Measurements from ENCODE around the gene ABO.
"Not testable (repeated sequence)": the region's sequence is repeated elsewhere in the genome, so short reads cannot be mapped to it uniquely, and the experiment has no call there.

The ABO gene

GRCh38 chr9:133275105-133276000, at the start of gene ABO:
ABO (minus strand) TSS chr9:133275201.
- DNase-seq: peak; percentile 37

DNA sequence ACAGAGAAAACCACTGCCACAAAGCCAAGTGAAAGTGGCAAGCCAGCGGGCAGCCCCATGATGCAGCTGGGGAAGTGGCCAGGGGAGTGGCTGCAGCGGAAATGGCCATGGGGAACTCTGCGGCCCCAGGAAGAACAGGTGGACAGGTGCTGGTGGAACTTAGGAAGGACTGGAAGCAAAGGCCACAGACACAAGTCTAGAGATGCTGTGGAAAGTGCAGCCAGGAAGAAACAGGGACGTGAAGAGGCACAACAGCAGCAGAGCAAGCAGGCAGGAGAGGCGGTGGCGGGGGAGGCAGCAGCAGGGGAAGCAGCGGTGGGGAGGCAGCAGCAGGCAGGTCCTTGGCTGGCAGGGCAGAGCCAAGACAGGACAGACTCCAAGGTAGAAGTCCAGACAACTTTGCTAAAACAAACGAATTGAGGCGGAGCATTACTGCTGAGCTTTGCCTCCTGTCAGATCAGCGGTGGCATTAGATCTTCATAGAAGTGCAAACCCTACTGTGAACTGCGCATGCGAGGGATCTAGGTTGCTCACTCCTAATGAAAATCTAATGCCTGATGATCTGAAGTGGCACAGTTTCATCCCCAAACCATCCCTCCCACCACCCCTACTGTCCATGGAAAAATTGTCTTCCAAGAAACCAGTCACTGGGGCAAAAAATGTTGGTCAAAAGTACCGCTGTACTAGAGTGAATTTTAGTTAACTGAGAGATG, 49.1 kb upstream of the ABO start:
- no peak for DNase-seq

- DNase-seq: no peak
Measured at GRCh38 chr9:133323211-133323610, 48.2 kb upstream of the ABO start.

- no peak for DNase-seq
Measured at GRCh38 chr9:133322701-133323100, 47.7 kb upstream of the ABO start.

GRCh38 chr9:133321411-133321935, 46.5 kb upstream of the ABO start:
- DNase-seq: no peak

DNA sequence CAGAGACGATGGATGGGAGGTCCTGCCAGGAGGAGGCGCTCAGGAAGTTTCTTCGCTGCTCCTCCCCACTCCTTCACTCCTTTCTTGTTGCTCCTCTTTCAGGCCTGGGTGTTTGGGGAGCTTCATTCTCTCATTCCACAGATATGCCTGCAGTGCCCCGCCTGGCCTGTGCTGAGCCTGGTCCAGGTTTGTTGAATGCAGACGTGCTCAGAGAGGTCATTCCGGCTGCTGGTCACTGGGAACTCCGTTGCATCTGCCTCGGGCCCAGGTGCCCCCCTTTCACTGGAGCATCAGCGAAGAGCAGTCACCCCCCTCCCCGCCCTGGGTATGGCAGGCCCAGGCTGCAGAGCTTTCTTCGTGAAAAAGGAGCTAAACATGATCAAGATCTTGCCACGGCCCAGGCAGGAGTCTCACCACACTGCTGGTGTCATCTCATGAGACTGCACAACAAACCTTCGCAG, 45.5 kb upstream of the ABO start:
- no peak for DNase-seq

DNA sequence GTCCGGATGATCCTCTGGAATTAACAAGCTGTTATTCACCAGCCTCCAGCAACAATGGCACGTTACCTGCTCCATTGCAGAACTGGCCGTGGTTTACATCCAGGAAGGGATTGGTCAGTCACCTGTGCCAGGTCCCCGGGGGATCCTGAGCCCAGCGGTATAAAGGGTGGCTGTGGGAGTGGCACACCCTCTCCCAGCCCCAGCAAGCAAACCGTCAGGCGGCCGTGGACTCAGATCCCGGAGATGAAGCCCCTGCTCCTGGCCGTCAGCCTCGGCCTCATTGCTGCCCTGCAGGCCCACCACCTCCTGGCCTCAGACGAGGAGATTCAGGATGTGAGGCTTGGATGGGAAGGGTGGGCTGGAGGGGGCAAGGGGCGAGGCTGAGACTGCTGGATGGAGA, 42.5 kb upstream of the ABO start:
- DNase-seq: not testable (repeated sequence)

- DNase-seq: no peak
Measured at GRCh38 chr9:133315997-133316396, 41.0 kb upstream of the ABO start.

- no peak for DNase-seq
Measured at GRCh38 chr9:133309608-133310007, 34.6 kb upstream of the ABO start.

GRCh38 chr9:133307301-133307700, 32.3 kb upstream of the ABO start:
- DNase-seq: no peak

DNA sequence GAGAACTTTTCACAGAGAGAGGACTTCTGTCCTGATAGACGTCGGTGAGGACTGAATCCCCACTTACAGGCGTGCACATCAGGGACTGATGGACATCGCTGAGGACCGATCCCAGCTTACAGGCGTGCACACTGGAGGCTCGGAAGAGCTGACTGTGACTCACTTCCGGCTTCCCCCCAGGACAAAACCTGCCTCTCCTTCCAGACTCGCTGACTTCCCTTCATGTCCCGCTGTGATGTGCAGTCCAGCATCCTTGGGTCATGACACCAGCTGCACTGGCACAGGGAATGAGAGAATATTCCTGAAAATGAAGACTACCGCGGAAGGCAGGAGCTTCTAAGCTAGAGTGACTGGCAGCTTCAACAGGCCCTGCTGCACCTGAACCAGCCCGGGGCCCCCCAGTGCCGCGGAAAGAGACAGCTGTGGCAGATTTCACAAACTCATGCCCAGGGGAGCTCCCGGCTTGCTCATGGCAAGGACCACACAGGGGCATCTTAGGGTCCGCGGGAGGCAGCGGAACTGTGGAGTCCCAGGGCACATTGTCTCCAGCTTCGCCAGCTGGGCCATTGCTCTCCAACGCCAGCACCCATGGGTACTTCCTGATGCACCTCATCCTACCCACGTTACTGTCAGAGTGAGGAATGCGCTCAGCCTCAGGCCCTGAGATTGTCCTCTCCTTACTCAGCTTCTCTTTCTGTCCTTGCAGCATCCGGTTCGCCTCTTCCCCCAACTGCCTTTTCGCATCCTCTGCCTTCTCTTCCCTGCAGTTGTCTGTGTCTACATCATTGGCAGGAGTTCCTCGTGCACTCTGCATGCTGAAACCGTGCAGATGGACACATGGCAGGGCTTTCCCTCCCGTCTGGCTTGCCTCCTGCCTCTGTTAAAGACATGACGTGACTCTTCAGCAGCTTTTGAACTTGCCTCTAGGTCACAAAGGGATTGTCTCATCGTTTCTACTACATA, 31.5 kb upstream of the ABO start:
- DNase-seq: no peak

GRCh38 chr9:133305731-133306130, 30.7 kb upstream of the ABO start:
- DNase-seq: no peak

DNA sequence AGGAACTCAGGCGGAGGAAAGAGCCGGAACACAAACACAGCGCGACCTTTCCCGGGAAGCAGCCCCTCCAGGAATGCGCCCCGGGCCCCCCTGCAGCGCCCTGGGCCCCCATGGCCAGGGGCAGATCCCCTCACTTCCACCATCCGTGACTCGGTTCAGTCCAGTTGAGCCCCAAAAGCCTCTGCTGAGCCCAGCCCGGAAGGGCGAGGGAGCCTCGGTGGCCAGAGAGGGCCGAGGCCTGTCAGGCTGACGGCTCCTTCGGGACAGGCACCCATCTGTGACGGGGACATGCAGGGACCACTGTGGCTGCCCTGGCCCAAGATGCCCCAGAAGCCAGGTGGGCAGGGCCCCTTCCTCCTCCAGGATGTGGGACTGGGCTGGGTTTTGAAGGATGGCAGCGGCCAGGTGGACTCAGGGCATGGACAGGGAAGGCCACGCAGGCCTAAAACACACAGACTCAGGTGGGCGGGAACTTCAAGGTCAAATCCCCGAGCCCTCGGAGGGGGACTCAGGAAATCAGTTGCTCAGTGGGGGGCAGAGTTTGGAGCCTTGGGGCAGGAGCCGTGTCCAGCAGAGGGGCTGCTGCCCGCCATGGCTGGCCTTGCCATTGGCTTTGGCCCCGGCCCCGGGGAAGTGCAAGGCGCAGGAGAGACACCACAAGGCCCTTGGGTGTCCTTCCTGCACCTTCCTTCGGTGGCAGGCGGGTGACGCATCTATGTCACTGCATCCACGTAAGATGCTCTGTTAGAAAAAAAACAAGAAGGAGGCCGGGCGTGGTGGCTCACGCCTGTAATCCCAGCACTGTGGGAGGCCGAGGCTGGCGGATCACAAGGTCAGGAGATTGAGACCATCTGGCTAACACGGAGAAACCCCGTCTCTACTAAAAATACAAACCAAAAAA, 29.7 kb upstream of the ABO start:
- no peak for DNase-seq

- no peak for DNase-seq
Measured at GRCh38 chr9:133304158-133304470, 29.1 kb upstream of the ABO start.

- no peak for DNase-seq
Measured at GRCh38 chr9:133303266-133304157, 28.5 kb upstream of the ABO start.

- no peak for DNase-seq
Measured at GRCh38 chr9:133301253-133302230, 26.5 kb upstream of the ABO start.

DNA sequence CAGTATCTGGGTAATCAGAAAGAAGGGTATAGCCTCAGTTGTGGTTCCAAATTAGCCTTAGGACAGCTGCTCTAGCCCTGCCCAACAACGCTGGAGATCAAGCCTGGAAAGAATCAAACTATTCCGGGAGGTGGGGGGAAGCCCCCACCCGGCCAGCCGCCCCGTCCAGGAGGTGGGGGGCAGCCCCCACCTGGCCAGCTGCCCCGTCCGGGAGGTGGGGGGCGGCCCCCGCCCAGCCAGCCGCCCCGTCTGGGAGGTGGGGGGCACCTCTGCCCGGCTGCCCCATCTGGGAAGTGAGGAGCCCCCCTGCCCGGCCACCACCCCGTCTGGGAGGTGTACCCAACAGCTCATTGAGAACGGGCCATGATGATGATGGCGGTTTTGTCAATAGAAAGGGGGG, 25.0 kb upstream of the ABO start:
- not testable (repeated sequence) for DNase-seq

GRCh38 chr9:133294257-133294656, 19.3 kb upstream of the ABO start:
- DNase-seq: no peak

- DNase-seq: no peak
Measured at GRCh38 chr9:133290751-133291302, 15.8 kb upstream of the ABO start.

Measured in inflammatory macrophage treated with lipopolysaccharide for 4 hours (primary cell).